Activated CD8-positive, alpha-beta memory T cell treated with anti-CD3 and anti-CD28 coated beads for 1 hour (primary cell): Measurements from ENCODE around the gene SELENOW.
"Not testable (repeated sequence)": the region's sequence is repeated elsewhere in the genome, so short reads cannot be mapped to it uniquely, and the experiment has no call there.

Source experiments
- DNase-seq, 2 donors: peaks; one replicate each; pipeline ENCODE4 v3.0.0-alpha.2; 2020; ENCODE audit warnings: low read depth in 1 of 2; ENCODE audit errors: extremely low read depth in 1 of 2

SELENOW gene

GRCh38 chr19:47818221-47818620 is 39.7 kb downstream of the SELENOW start:
- not testable (repeated sequence) for DNase-seq

GRCh38 chr19:47819858-47820257 is 41.4 kb downstream of the SELENOW start:
- no peak for DNase-seq

GRCh38 chr19:47820410-47820809 is 41.9 kb downstream of the SELENOW start:
- no peak for DNase-seq

- DNase-seq, result no peak
These were observed 43.0 kb downstream of the SELENOW start, which contains the start of gene CRX for GRCh38 chr19:47821460-47822020. TSS of gene CRX (plus strand) at chr19:47821937. CDS start at chr19:47834444, 12,507 bp downstream.

GRCh38 chr19:47824396-47824795 is 45.9 kb downstream of the SELENOW start:
- no peak for DNase-seq

GRCh38 chr19:47826800-47827199 is 48.3 kb downstream of the SELENOW start:
- DNase-seq, result no peak

- DNase-seq, result no peak
These were observed 54.2 kb downstream of the SELENOW start for GRCh38 chr19:47832723-47833122.
